Activated CD8-positive, alpha-beta T cell treated with anti-CD3 and anti-CD28 coated beads, Interleukin-2, amount 10 ng/mL, durations not matched to agents 7 days and 5 days (primary cell): ENCODE results near the gene GREB1. TPM values are rescaled to one million over a fixed set of nuclear protein-coding genes. Genes with fewer than 3 reads are reported as not detected.

Experiments used
- ATAC-seq: fragments of 150-1000 bp; cut with Tn5 transposase; one replicate; pipeline ENCODE4 v1.10.0; 2021; ENCODE audit warnings: moderate library complexity
- CTCF ChIA-PET: fragments of 350-600 bp; sonication (Branson Sonifier 250); formaldehyde crosslinking; loops from one replicate; lab custom pipeline; 2021; ENCODE audit warnings: antibody characterized with exemption; lab: Charles Lee
- POLR2A ChIA-PET: fragments of 350-600 bp; sonication (Branson Sonifier 250); formaldehyde crosslinking; loops from one replicate; lab custom pipeline; 2021; ENCODE audit warnings: antibody characterized with exemption; lab: Charles Lee
- DNase-seq: peaks from one replicate; pipeline ENCODE4 v3.0.0-alpha.2; 2020
- H3K27ac Mint-ChIP-seq: one replicate; pipeline ENCODE4 v1.8.0; 2021; ENCODE audit warnings: mild to moderate bottlenecking, mixed read lengths
- H3K27me3 Mint-ChIP-seq: one replicate; pipeline ENCODE4 v1.8.0; 2021; ENCODE audit warnings: low read depth, mixed read lengths
- H3K36me3 Mint-ChIP-seq: one replicate; pipeline ENCODE4 v1.8.0; 2021; ENCODE audit warnings: low read depth, mixed read lengths
- H3K4me1 Mint-ChIP-seq: one replicate; pipeline ENCODE4 v1.8.0; 2021; ENCODE audit warnings: low read depth, mixed read lengths
- H3K4me3 Mint-ChIP-seq: one replicate; pipeline ENCODE4 v1.8.0; 2021; ENCODE audit warnings: mild to moderate bottlenecking, mixed read lengths
- H3K9me3 Mint-ChIP-seq: one replicate; pipeline ENCODE4 v1.8.0; 2022; ENCODE audit warnings: mixed read lengths; ENCODE audit not compliant: insufficient read depth
- total RNA-seq, 2 experiments: library from RNA; stranded (reverse); gene quantifications; one replicate each; pipeline ENCODE4 v1.2.3, GENCODE V29; 2021

Gene GREB1
- total RNA-seq: under 1 TPM; 0.42 to 0.68 TPM

GRCh38 chr2:11533278-11534070, at the start of gene GREB1:
TSS of gene GREB1 (plus strand) at chr2:11534045. CDS start at chr2:11556615, 22,570 bp downstream.
- ChIA-PET POLR2A (no interaction called here), CTCF (interaction anchor here (0.6 to 1.3 kb wide), 3 partner anchors 49 to 51 kb away, joined by 3 to 5 read pairs (median 3); no protein-coding TSS in a partner anchor)
- no peaks in the 10 kb centered on the region for H3K9me3 Mint-ChIP-seq
- H3K4me1 Mint-ChIP-seq: no peaks in the 10 kb centered on the region
- ATAC-seq (no peak), DNase-seq (no peak)
- H3K4me3 Mint-ChIP-seq: no peak within 1 kb of the TSS
- no peaks in the 10 kb centered on the region for H3K36me3 Mint-ChIP-seq
- H3K27me3 Mint-ChIP-seq: peaks cover 18% of the 10 kb centered on the region
- no peak within 1 kb of the TSS for H3K27ac Mint-ChIP-seq

GRCh38 chr2:11488809-11489208, 45.0 kb upstream of the GREB1 start:
- CTCF ChIA-PET: interaction anchor here (3.7 kb wide), 1 partner anchor 95 kb away, joined by 25 read pairs; no protein-coding TSS in a partner anchor

GRCh38 chr2:11490194-11490593, 43.7 kb upstream of the GREB1 start:
- ChIA-PET CTCF (no interaction called here), POLR2A (interaction anchor here (0.7 kb wide), 1 partner anchor 46 kb away, joined by 3 read pairs; no protein-coding TSS in a partner anchor)
- ATAC-seq (no peak), DNase-seq (no peak)
- Mint-ChIP-seq H3K36me3 (no peaks in the 10 kb centered on the region), H3K4me3 (no peak overlapping the region), H3K27ac (no peak overlapping the region), H3K4me1 (no peaks in the 10 kb centered on the region), H3K9me3 (no peaks in the 10 kb centered on the region), H3K27me3 (peaks cover 24% of the 10 kb centered on the region)

More at GRCh38 chr2:11488809-11489208, 45.0 kb upstream of the GREB1 start:
- DNase-seq (no peak), ATAC-seq (no peak)
- POLR2A ChIA-PET: no interaction called here
- H3K36me3 Mint-ChIP-seq: no peaks in the 10 kb centered on the region
- no peaks in the 10 kb centered on the region for H3K9me3 Mint-ChIP-seq
- no peak overlapping the region for H3K27ac Mint-ChIP-seq
- H3K4me1 Mint-ChIP-seq: no peaks in the 10 kb centered on the region
- H3K27me3 Mint-ChIP-seq: peaks cover 30% of the 10 kb centered on the region
- H3K4me3 Mint-ChIP-seq: no peak overlapping the region

- Mint-ChIP-seq H3K27me3 (peaks cover 15% of the 10 kb centered on the region), H3K4me1 (no peaks in the 10 kb centered on the region), H3K4me3 (no peak overlapping the region), H3K36me3 (no peaks in the 10 kb centered on the region), H3K9me3 (no peaks in the 10 kb centered on the region), H3K27ac (no peak overlapping the region)
- ATAC-seq: no peak
- ChIA-PET POLR2A (no interaction called here), CTCF (interaction anchor here (1.0 kb wide), 1 partner anchor 12 kb away, joined by 3 read pairs; no protein-coding TSS in a partner anchor)
- no peak for DNase-seq
Measured at GRCh38 chr2:11491348-11491933, 42.4 kb upstream of the GREB1 start.

GRCh38 chr2:11492244-11492643, 41.6 kb upstream of the GREB1 start:
- ChIA-PET CTCF (no interaction called here), POLR2A (no interaction called here)
- DNase-seq: no peak
- no peak for ATAC-seq
- H3K4me3 Mint-ChIP-seq: no peak overlapping the region
- peaks cover 13% of the 10 kb centered on the region for H3K27me3 Mint-ChIP-seq
- H3K27ac Mint-ChIP-seq: no peak overlapping the region
- no peaks in the 10 kb centered on the region for H3K9me3 Mint-ChIP-seq
- H3K4me1 Mint-ChIP-seq: no peaks in the 10 kb centered on the region
- no peaks in the 10 kb centered on the region for H3K36me3 Mint-ChIP-seq

- Mint-ChIP-seq H3K4me1 (no peaks in the 10 kb centered on the region), H3K27ac (no peak overlapping the region), H3K36me3 (no peaks in the 10 kb centered on the region), H3K4me3 (no peak overlapping the region), H3K9me3 (no peaks in the 10 kb centered on the region), H3K27me3 (peaks cover 9% of the 10 kb centered on the region)
- no peak for ATAC-seq
- DNase-seq: no peak
- ChIA-PET POLR2A (no interaction called here), CTCF (no interaction called here)
Measured at GRCh38 chr2:11492720-11493119, 41.1 kb upstream of the GREB1 start.

GRCh38 chr2:11493282-11493681, 40.6 kb upstream of the GREB1 start:
- Mint-ChIP-seq H3K27me3 (peaks cover 9% of the 10 kb centered on the region), H3K27ac (no peak overlapping the region), H3K4me3 (no peak overlapping the region), H3K9me3 (no peaks in the 10 kb centered on the region), H3K36me3 (no peaks in the 10 kb centered on the region), H3K4me1 (no peaks in the 10 kb centered on the region)
- POLR2A ChIA-PET: no interaction called here
- ATAC-seq: no peak
- no peak for DNase-seq
- CTCF ChIA-PET: no interaction called here

GRCh38 chr2:11494310-11494709, 39.5 kb upstream of the GREB1 start:
- no peak for ATAC-seq
- CTCF ChIA-PET: interaction anchor here (2.6 kb wide), 1 partner anchor 88 kb away, joined by 7 read pairs; no protein-coding TSS in a partner anchor

GRCh38 chr2:11495844-11496681, 37.8 kb upstream of the GREB1 start:
- ChIA-PET CTCF (interaction anchor here (2.1 to 2.6 kb wide), 2 partner anchors 18 to 86 kb away, joined by 6 to 7 read pairs; no protein-coding TSS in a partner anchor), POLR2A (no interaction called here)
- no peak for ATAC-seq
- no peak for DNase-seq
- Mint-ChIP-seq H3K4me1 (peaks cover 7% of the 10 kb centered on the region), H3K9me3 (no peaks in the 10 kb centered on the region), H3K36me3 (no peaks in the 10 kb centered on the region), H3K27ac (no peak overlapping the region), H3K27me3 (peaks cover 9% of the 10 kb centered on the region), H3K4me3 (no peak overlapping the region)

More at GRCh38 chr2:11494310-11494709, 39.5 kb upstream of the GREB1 start:
- POLR2A ChIA-PET: no interaction called here
- peaks cover 9% of the 10 kb centered on the region for H3K27me3 Mint-ChIP-seq
- H3K27ac Mint-ChIP-seq: no peak overlapping the region
- H3K9me3 Mint-ChIP-seq: no peaks in the 10 kb centered on the region
- no peaks in the 10 kb centered on the region for H3K36me3 Mint-ChIP-seq
- H3K4me1 Mint-ChIP-seq: no peaks in the 10 kb centered on the region
- no peak for DNase-seq
- H3K4me3 Mint-ChIP-seq: no peak overlapping the region

- H3K4me3 Mint-ChIP-seq: no peak overlapping the region
- no peak overlapping the region for H3K27ac Mint-ChIP-seq
- ChIA-PET CTCF (no interaction called here), POLR2A (interaction anchor here (1.0 kb wide), 1 partner anchor 29 kb away, joined by 3 read pairs; no protein-coding TSS in a partner anchor)
- H3K4me1 Mint-ChIP-seq: peaks cover 8% of the 10 kb centered on the region
- H3K36me3 Mint-ChIP-seq: no peaks in the 10 kb centered on the region
- no peaks in the 10 kb centered on the region for H3K9me3 Mint-ChIP-seq
- peaks cover 6% of the 10 kb centered on the region for H3K27me3 Mint-ChIP-seq
- no peak for DNase-seq
- no peak for ATAC-seq
Measured at GRCh38 chr2:11498543-11499034, 35.3 kb upstream of the GREB1 start.

- Mint-ChIP-seq H3K36me3 (no peaks in the 10 kb centered on the region), H3K27me3 (peaks cover 3% of the 10 kb centered on the region), H3K4me3 (no peak overlapping the region), H3K4me1 (peaks cover 8% of the 10 kb centered on the region), H3K9me3 (no peaks in the 10 kb centered on the region), H3K27ac (no peak overlapping the region)
- CTCF ChIA-PET: no interaction called here
- no peak for ATAC-seq
- no peak for DNase-seq
- POLR2A ChIA-PET: interaction anchor here (0.6 kb wide), 1 partner anchor 704 kb away, joined by 3 read pairs; no protein-coding TSS in a partner anchor
Measured at GRCh38 chr2:11499081-11499743, 34.6 kb upstream of the GREB1 start.
